HepG2 (cell line): ENCODE data around the gene ZBTB45. TPM values are rescaled to one million over a fixed set of nuclear protein-coding genes. Genes with fewer than 3 reads are reported as not detected.
A peak's percentile ranks its signal among the peaks of the same experiment; 100 is the strongest.

Source experiments
- CTCF ChIP-seq: sonication (generic); formaldehyde crosslinking; IDR thresholded peaks from 2 replicates; pipeline ENCODE4 v1.5.0; 2020; ENCODE audit warnings: mild to moderate bottlenecking, missing genetic modification reagents, moderate library complexity
- FOXP4 ChIP-seq: sonication (generic); formaldehyde crosslinking; IDR thresholded peaks from 2 replicates; pipeline ENCODE4 v1.4.0; 2020; ENCODE audit warnings: missing genetic modification reagents
- KLF11 ChIP-seq: IDR thresholded peaks from 2 replicates; pipeline ENCODE4 v1.6.1; 2016; ENCODE audit warnings: missing compliant biosample characterization
- KLF6 ChIP-seq: IDR thresholded peaks from 2 replicates; pipeline ENCODE4 v1.8.0; 2016; ENCODE audit warnings: missing biosample characterization, missing genetic modification reagents
- MEIS1 ChIP-seq: sonication (generic); formaldehyde crosslinking; IDR thresholded peaks from 2 replicates; pipeline ENCODE4 v1.9.0; 2021; ENCODE audit warnings: mild to moderate bottlenecking, missing genetic modification reagents, moderate library complexity, borderline replicate concordance
- NFYC ChIP-seq: IDR thresholded peaks from 2 replicates; pipeline ENCODE4 v1.6.1; 2016; ENCODE audit warnings: missing genetic modification reagents, missing compliant biosample characterization
- ONECUT2 ChIP-seq: sonication (generic); formaldehyde crosslinking; IDR thresholded peaks from 2 replicates; pipeline ENCODE4 v1.4.0; 2020; ENCODE audit warnings: missing genetic modification reagents
- PHF5A ChIP-seq: IDR thresholded peaks from one replicate; pipeline ENCODE4 v1.6.1; 2018; ENCODE audit warnings: low read depth, missing genetic modification reagents; ENCODE audit not compliant: unreplicated experiment
- ZFP90 ChIP-seq: sonication (generic); formaldehyde crosslinking; IDR thresholded peaks from 2 replicates; pipeline ENCODE4 v1.8.0; 2022; ENCODE audit warnings: missing genetic modification reagents, mild to moderate bottlenecking, inconsistent platforms, borderline replicate concordance
- ZNF317 ChIP-seq: sonication (generic); formaldehyde crosslinking; IDR thresholded peaks from 2 replicates; pipeline ENCODE4 v1.5.0; 2020; ENCODE audit warnings: mild to moderate bottlenecking, missing genetic modification reagents
- ZNF354B ChIP-seq: sonication (generic); formaldehyde crosslinking; IDR thresholded peaks from 2 replicates; pipeline ENCODE4 v1.8.0; 2022; ENCODE audit warnings: mild to moderate bottlenecking, missing genetic modification reagents
- ZNF800 ChIP-seq: sonication (generic); formaldehyde crosslinking; IDR thresholded peaks from 2 replicates; pipeline ENCODE4 v1.4.0; 2020; ENCODE audit warnings: missing genetic modification reagents
- polyA plus RNA-seq, 8 experiments: library from polyadenylated mRNA; depleted of rRNA in 3 of 8; stranded (reverse) in 7 of 8; unstranded in 1 of 8; fragments of >200 nt; fragmentation: Illumina TruSeq in 4 of 8; extraction: Trizol in 4 of 8; gene quantifications; 2 replicates each; pipeline versions ENCODE4 v1.2.1 to v1.2.3, GENCODE V29; 2011 to 2016; ENCODE audit warnings: low read depth in 4 of 8, missing spikeins in 1 of 8, mixed read lengths in 1 of 8; ENCODE audit not compliant: insufficient read depth in 1 of 8
- total RNA-seq, 5 experiments: library from RNA; depleted of rRNA; stranded (reverse); fragments of >200 nt; fragmentation: Illumina TruSeq; extraction: Trizol; gene quantifications; 2 replicates each; pipeline ENCODE4 v1.2.3, GENCODE V29; 2016; ENCODE audit warnings: low read depth in 1 of 5
- TF ChIP-seq, protein P1 (sequence below), 2 experiments: sonication (generic) in 1 of 2; formaldehyde crosslinking in 1 of 2; IDR thresholded peaks; 2 replicates each; pipeline versions ENCODE4 v1.6.1 to v1.9.0; 2014 to 2022; ENCODE audit warnings: antibody characterized with exemption in 1 of 2, borderline replicate concordance in 1 of 2, inconsistent platforms in 1 of 2, low read depth in 1 of 2, missing genetic modification reagents in 1 of 2

ZBTB45 gene
- total and polyA plus RNA-seq, 2 of the 13 experiments (the other 11 are each of a cell fraction or from before 2014, with no cell fraction given): 3.0 to 3.7 TPM

DNA sequence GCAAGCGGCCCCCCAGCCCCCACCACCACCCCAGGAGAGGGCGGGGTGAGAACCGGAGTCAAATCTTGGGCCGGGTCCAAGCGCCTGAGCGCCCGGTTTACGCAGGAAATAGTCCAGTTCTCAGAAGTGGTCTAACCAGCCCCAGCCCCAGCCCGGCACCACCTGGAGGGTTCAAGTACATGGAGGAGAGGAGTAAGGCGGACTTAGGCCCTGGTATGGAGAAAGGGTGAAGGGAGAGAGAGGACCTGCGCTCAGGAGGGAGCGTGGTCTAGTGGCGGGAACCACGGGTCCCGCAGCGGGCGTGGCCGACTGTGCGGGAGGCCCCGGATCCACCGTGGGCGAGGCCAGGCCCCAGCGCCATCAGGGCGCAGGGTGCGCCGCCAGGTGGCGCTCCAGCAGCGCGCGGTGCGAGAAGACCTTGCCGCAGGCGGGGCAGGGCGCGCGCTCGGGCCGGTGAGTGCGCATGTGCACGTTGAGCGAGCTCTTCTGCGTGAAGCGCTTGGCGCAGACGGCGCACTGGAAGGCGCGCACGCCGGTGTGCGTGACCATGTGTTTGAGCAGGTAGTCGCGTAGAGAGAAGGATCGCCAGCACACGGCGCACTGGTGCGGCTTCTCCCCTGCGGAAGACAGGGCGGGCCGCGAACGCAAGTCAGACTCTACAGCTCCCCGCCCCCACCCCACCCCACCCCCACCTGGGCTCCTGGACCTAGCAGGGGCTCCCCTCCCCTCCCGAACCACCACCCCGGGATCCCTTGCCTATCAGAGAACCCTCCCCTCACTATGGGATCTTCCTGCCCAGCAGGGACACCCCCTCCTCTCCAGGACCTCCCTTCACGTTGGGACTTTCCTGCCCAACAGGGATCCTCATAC lies 5.7 kb downstream of the ZBTB45 start (continued):
- TF ChIP-seq FOXP4 (CRISPR knock-in tag) (peak; percentile 25; the same call in 1 of the 2 replicates), CTCF (CRISPR knock-in tag) (peak; percentile 96), KLF11 (CRISPR knock-in tag) (no peak), ZNF354B (CRISPR knock-in tag) (no peak), KLF6 (0 out of 2 replicates have a peak, but pooled peaks have one; percentile 41), ZNF800 (peak; percentile 93), ONECUT2 (CRISPR knock-in tag) (0 out of 2 replicates have a peak, but pooled peaks have one; percentile 19), MEIS1 (0 out of 2 replicates have a peak, but pooled peaks have one; percentile 34), ZNF317 (no peak), PHF5A (peak; percentile 78), ZFP90 (CRISPR knock-in tag) (peak; percentile 23; the same call in 1 of the 2 replicates), NFYC (no peak; the same call in none of the 2 replicates)
- TF ChIP-seq, protein P1, sequence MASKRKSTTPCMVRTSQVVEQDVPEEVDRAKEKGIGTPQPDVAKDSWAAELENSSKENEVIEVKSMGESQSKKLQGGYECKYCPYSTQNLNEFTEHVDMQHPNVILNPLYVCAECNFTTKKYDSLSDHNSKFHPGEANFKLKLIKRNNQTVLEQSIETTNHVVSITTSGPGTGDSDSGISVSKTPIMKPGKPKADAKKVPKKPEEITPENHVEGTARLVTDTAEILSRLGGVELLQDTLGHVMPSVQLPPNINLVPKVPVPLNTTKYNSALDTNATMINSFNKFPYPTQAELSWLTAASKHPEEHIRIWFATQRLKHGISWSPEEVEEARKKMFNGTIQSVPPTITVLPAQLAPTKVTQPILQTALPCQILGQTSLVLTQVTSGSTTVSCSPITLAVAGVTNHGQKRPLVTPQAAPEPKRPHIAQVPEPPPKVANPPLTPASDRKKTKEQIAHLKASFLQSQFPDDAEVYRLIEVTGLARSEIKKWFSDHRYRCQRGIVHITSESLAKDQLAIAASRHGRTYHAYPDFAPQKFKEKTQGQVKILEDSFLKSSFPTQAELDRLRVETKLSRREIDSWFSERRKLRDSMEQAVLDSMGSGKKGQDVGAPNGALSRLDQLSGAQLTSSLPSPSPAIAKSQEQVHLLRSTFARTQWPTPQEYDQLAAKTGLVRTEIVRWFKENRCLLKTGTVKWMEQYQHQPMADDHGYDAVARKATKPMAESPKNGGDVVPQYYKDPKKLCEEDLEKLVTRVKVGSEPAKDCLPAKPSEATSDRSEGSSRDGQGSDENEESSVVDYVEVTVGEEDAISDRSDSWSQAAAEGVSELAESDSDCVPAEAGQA (IDR thresholded peaks at IDR 0.05; ENCODE audit: low read depth): 0 out of 2 replicates have a peak, but pooled peaks have one; percentile 39
- TF ChIP-seq, protein P1 (CRISPR knock-in tag; IDR thresholded peaks at IDR 0.05; ENCODE audit: borderline replicate concordance): no peak
